GM20000 (cell line): ENCODE measurements around the gene LMAN1.

ENCODE experiments used
- DNase-seq: peaks from one replicate; pipeline ENCODE4 v3.0.0; 2012; ENCODE audit warnings: low spot score
- CTCF ChIP-seq: IDR thresholded peaks from 2 replicates; pipeline ENCODE4 v1.5.1; 2012; ENCODE audit warnings: mild to moderate bottlenecking, control low read depth; ENCODE audit errors: extremely low read depth, missing control alignments

LMAN1 gene

GRCh38 chr18:59358414-59358711, 702 bp downstream of the LMAN1 start:
- no peak for TF ChIP-seq CTCF
- no peak for DNase-seq

- TF ChIP-seq CTCF: no peak
- no peak for DNase-seq
Measured at GRCh38 chr18:59357928-59358327, 1.1 kb downstream of the LMAN1 start.

- no peak for DNase-seq
Measured at GRCh38 chr18:59354731-59355130, 4.3 kb downstream of the LMAN1 start.

GRCh38 chr18:59353079-59353680, 5.9 kb downstream of the LMAN1 start:
- DNase-seq: no peak
- TF ChIP-seq CTCF: no peak

More at GRCh38 chr18:59354731-59355130, 4.3 kb downstream of the LMAN1 start:
- no peak for TF ChIP-seq CTCF

- TF ChIP-seq CTCF: no peak
- no peak for DNase-seq
Measured at GRCh38 chr18:59352250-59352855, 6.7 kb downstream of the LMAN1 start.

- DNase-seq: no peak
- TF ChIP-seq CTCF: no peak
Measured at GRCh38 chr18:59345556-59345955, 13.5 kb downstream of the LMAN1 start.

- no peak for DNase-seq
- no peak for TF ChIP-seq CTCF
Measured at GRCh38 chr18:59344996-59345395, 14.1 kb downstream of the LMAN1 start.
